ENCODE data around the gene ZNRD2. TPM values are rescaled to one million over a fixed set of nuclear protein-coding genes. Genes with fewer than 3 reads are reported as not detected.
A peak's percentile ranks its signal among the peaks of the same experiment; 100 is the strongest.

Gene ZNRD2
- total and polyA plus RNA-seq, 12 donors, result 9.4 to 135 (median 56.0) TPM

DNA sequence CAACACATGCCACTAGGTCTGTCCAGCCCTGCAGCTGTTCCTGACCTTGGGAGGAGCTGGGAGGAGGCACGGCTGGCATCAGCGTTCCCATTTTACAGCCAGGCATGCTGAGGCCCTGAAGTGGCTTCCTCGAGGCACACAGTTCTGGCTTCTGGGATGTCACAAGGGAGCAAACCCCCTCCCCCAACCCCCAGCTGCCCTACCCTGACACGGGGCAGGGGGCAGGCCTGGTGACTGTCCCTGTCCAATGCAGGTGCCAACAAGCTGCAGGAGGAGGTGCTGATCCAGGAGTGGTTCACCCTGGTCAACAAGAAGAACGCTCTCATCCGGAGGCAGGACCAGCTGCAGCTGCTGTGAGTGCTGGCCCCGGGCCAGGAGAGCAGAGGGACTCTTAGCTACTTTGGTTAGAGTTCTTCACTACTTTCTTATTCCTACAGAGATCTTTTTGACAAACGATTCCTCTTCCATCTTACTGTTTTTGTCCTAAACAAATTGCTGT lies 20.0 kb downstream of the ZNRD2 start:
- 52 to 70% (median 56%) methylated on average over 4 to 8 of the region's 8 CpGs for WGBS, 4 donors
- no peaks in the 10 kb centered on the region for H3K9me3 ChIP-seq (replicated peaks in 1 of 3)
- DNase-seq, result no peak
- H3K4me1 ChIP-seq (replicated peaks in 1 of 2), result peaks cover 0 to 32% of the 10 kb centered on the region in 2 donors
- no peak overlapping the region for H3K4me3 ChIP-seq
- no peaks in the 10 kb centered on the region for H3K27me3 ChIP-seq
- H3K27ac ChIP-seq, result no peak overlapping the region
- intact Hi-C loops (cut with DNase I), result no loop called here
- H3K36me3 ChIP-seq (replicated peaks in 1 of 2), result peaks cover 0 to 11% of the 10 kb centered on the region in 2 donors
- TF ChIP-seq, protein P1, sequence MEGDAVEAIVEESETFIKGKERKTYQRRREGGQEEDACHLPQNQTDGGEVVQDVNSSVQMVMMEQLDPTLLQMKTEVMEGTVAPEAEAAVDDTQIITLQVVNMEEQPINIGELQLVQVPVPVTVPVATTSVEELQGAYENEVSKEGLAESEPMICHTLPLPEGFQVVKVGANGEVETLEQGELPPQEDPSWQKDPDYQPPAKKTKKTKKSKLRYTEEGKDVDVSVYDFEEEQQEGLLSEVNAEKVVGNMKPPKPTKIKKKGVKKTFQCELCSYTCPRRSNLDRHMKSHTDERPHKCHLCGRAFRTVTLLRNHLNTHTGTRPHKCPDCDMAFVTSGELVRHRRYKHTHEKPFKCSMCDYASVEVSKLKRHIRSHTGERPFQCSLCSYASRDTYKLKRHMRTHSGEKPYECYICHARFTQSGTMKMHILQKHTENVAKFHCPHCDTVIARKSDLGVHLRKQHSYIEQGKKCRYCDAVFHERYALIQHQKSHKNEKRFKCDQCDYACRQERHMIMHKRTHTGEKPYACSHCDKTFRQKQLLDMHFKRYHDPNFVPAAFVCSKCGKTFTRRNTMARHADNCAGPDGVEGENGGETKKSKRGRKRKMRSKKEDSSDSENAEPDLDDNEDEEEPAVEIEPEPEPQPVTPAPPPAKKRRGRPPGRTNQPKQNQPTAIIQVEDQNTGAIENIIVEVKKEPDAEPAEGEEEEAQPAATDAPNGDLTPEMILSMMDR (IDR thresholded peaks at IDR 0.05), result no peak

DNA sequence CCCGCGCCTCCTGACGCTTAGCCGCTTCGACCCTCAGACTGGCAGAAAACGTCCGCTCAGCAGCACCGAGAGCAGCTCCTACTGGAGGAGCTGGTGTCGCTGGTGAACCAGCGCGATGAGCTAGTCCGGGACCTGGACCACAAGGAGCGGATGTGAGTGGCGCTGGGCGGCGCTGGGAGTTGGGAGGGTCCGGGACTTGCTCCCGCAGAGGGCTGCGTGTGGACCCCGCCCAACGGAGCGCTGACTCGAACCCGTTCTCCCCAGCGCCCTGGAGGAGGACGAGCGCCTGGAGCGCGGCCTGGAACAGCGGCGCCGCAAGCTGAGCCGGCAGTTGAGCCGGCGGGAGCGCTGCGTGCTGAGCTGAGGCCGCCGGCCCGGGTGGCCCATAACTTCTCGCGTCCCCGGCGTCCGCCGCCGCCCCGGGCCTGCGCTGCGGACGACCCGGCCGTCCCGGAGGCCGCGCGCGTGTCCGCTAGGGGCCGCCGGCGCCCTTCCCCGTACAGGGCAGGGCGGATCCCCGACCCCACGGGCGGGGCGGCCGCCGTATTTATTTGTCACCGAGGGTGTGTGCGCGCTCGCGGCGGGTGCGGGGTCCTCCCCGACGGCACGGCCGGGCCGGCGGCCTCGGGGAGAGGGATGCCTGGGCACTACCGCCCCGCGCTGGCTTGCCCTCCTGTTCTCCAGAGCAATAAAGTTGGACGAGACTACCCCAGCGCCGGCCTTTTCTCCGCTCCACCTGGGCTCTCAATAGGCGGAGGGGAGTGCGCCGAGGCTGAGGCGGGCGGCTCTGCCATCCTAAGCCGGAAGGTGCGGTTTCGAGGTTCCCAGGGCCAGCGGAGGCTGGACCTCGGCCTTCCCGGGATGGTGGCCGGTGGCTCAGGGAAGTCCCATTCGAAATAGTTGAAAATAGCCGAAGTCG lies 21.9 kb downstream of the ZNRD2 start:
- Histone ChIP-seq H3K27ac (peak overlapping the region in 1 of 5 donors; percentile 58), H3K9me3 (replicated peaks in 1 of 3) (no peaks in the 10 kb centered on the region), H3K36me3 (replicated peaks in 1 of 2) (peaks cover 0 to 11% of the 10 kb centered on the region in 2 donors), H3K4me1 (replicated peaks in 1 of 2) (peaks cover 0 to 14% of the 10 kb centered on the region in 2 donors), H3K27me3 (no peaks in the 10 kb centered on the region), H3K4me3 (no peak overlapping the region)
- 74 to 90% (median 83%) methylated on average over 72 to 106 of the region's 106 CpGs for WGBS, 4 donors
- intact Hi-C loops (cut with DNase I), result no loop called here
- DNase-seq, result peak in 1 of 7 donors; percentile 48
- TF ChIP-seq POLR2A (IDR thresholded peaks at IDR 0.05), result no peak
- TF ChIP-seq, protein P1 (IDR thresholded peaks at IDR 0.05), result no peak

DNA sequence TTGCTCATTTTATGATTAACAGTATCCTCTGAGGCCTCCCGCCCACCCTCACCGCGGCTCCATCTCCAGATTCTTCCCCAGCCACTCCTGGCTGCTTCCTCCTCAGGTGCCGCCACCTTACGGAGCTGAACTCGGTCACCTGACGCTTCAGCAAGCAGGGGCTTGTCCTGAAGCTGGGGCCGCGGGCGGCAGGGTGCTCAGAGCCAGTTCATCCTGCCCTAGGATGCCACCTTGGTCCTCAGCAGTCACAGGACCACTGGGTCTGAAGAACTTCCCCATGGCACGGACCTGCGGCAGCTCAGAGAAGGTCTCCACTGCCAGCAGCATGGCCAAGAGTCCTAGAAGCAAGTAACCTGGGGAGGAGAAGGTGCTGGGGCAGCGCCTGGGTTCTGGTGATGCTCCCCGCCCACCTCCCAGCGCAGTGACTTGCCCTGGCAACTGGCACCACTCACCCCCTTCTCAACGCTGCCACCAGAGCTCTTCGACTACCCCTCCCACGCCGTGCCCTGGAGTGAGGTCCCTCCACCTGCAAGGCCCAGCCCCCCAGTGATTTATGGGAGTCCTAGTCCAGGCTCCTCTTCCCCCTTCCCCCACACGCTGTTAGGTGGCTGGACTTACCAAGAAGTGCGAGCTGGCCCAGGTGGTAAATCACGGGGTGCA lies 22.7 kb downstream of the ZNRD2 start:
- Histone ChIP-seq H3K27me3 (no peaks in the 10 kb centered on the region), H3K36me3 (replicated peaks in 1 of 2) (peaks cover 0 to 17% of the 10 kb centered on the region in 2 donors), H3K27ac (peak overlapping the region in 1 of 5 donors; percentile 58), H3K4me3 (no peak overlapping the region), H3K9me3 (replicated peaks in 1 of 3) (no peaks in the 10 kb centered on the region), H3K4me1 (replicated peaks in 1 of 2) (peaks cover 0 to 7% of the 10 kb centered on the region in 2 donors)
- WGBS, 4 donors, result 85 to 88% (median 86%) methylated on average over 9 to 22 of the region's 22 CpGs
- intact Hi-C loops (cut with DNase I), result no loop called here
- peak in 1 of 7 donors; percentile 28 for DNase-seq
- TF ChIP-seq, protein P1 (IDR thresholded peaks at IDR 0.05), result no peak
- no peak for TF ChIP-seq POLR2A (IDR thresholded peaks at IDR 0.05)
